Mammary microvascular endothelial cell (primary cell): ENCODE data around the gene CD276. TPM values are rescaled to one million over a fixed set of nuclear protein-coding genes. Genes with fewer than 3 reads are reported as not detected.

Source experiments
- total RNA-seq: library from RNA; depleted of rRNA; stranded (reverse); fragments of >200 nt; gene quantifications from 2 replicates; pipeline ENCODE4 v1.2.3, GENCODE V29; 2015

Gene CD276
- total RNA-seq = 47.3 and 51.8 TPM in 2 replicates

GRCh38 chr15:73683777-73684580 lies at the start of gene CD276:
Gene CD276, plus strand, starts transcription at chr15:73684383. Its CDS starts 15,257 bp downstream, at chr15:73699640.

GRCh38 chr15:73753250-73754130 lies 69.3 kb downstream of the CD276 start, which contains the start of gene INSYN1:
Gene INSYN1, minus strand, starts transcription at chr15:73753351. Its CDS starts 2,221 bp downstream, at chr15:73751130.

Other genes with a start within 250 kb of the CD276 start
- gene REC114, start 241.2 kb upstream of the CD276 start, total RNA-seq = not detected in 2 replicates
- 52.5 and 62.7 TPM in 2 replicates for gene NPTN, start 51.0 kb upstream of the CD276 start, total RNA-seq
- gene INSYN1, start 69.0 kb downstream of the CD276 start, total RNA-seq = not detected in 2 replicates
- not detected in 2 replicates for gene TBC1D21, start 189.2 kb downstream of the CD276 start, total RNA-seq
- 1.4 and 2.5 TPM in 2 replicates for gene LOXL1, start 242.1 kb downstream of the CD276 start, total RNA-seq